Omental fat pad (tissue), 4 donors: ENCODE results near the gene SIRPA. TPM values are rescaled to one million over a fixed set of nuclear protein-coding genes. Genes with fewer than 3 reads are reported as not detected.

ENCODE experiments used
- ATAC-seq: fragments of 150-250 bp; one replicate; pipeline ENCODE4 v1.9.1; 2016; ENCODE audit warnings: mild to moderate bottlenecking, moderate library complexity; ENCODE audit not compliant: low FRiP score
- DNase-seq: peaks from one replicate; pipeline ENCODE4 v3.0.0-alpha.2; 2019; ENCODE audit warnings: low spot score
- total RNA-seq, 4 donors: library from RNA; depleted of rRNA; stranded (reverse); fragments of >200 nt; gene quantifications; one replicate each; pipeline ENCODE4 v1.1.0, GENCODE V29; 2016
- TF ChIP-seq, protein P1 (sequence below), 3 donors: fragments of 450-650 bp; IDR thresholded peaks; one replicate each; pipeline ENCODE4 v1.5.1; 2016 to 2017; ENCODE audit warnings: antibody characterized with exemption in 3 of 3, mild to moderate bottlenecking in 3 of 3, moderate library complexity in 2 of 3

SIRPA gene
- total RNA-seq, 4 donors from 2014 or later = 51.9 to 86.1 (median 77.0) TPM

GRCh38 chr20:1951436-1952115, 56.4 kb downstream of the SIRPA start:
- no peak for ATAC-seq
- TF ChIP-seq, protein P1, sequence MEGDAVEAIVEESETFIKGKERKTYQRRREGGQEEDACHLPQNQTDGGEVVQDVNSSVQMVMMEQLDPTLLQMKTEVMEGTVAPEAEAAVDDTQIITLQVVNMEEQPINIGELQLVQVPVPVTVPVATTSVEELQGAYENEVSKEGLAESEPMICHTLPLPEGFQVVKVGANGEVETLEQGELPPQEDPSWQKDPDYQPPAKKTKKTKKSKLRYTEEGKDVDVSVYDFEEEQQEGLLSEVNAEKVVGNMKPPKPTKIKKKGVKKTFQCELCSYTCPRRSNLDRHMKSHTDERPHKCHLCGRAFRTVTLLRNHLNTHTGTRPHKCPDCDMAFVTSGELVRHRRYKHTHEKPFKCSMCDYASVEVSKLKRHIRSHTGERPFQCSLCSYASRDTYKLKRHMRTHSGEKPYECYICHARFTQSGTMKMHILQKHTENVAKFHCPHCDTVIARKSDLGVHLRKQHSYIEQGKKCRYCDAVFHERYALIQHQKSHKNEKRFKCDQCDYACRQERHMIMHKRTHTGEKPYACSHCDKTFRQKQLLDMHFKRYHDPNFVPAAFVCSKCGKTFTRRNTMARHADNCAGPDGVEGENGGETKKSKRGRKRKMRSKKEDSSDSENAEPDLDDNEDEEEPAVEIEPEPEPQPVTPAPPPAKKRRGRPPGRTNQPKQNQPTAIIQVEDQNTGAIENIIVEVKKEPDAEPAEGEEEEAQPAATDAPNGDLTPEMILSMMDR (IDR thresholded peaks at IDR 0.05) = no peak
- no peak for DNase-seq

GRCh38 chr20:1952737-1953530, 57.7 kb downstream of the SIRPA start:
- TF ChIP-seq, protein P1 (IDR thresholded peaks at IDR 0.05) = no peak
- no peak for DNase-seq
- ATAC-seq = no peak

DNA sequence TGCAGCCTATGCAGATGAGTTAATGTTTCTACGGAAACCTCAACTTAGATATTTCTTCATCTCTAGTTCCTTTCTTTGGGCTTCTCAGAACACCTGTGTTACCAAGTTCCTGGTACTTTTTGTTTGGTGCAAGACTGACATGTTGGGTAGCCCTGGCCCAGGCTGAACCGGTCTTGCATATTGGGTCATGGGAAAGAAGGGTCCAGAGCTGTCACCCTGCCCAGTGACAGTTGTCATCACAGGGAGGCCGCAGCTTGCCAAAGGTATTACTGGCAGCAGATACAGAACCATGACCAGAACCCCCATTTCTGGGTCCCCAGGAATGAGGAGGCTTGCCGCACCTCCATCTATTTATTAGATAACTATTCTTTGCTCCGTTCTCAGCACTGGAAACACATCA, 58.4 kb downstream of the SIRPA start:
- no peak for ATAC-seq
- TF ChIP-seq, protein P1 (IDR thresholded peaks at IDR 0.05) = no peak
- DNase-seq = no peak

GRCh38 chr20:1955217-1955616, 60.0 kb downstream of the SIRPA start:
- DNase-seq (no peak), ATAC-seq (no peak)
- TF ChIP-seq, protein P1 (IDR thresholded peaks at IDR 0.05) = no peak

DNA sequence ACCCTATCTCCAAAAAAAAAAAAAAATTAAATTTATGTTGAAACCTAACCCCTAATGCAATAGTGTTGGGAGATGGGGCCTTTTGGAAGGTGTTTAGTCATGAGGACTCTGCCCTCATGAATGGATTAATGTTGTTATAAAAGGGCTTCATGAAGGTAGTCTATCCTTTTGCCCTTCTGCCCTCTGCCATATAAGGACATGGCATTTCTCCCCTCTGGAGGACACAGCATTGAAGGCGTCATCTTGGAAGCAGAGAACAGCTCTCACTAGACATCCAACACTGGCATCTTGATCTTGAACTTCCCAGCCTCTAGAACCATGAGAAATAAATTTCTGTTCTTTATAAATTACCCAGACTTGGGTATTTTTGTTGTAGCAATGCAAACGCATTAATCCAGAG, 63.2 kb downstream of the SIRPA start:
- no peak for DNase-seq
- TF ChIP-seq, protein P1 (IDR thresholded peaks at IDR 0.05) = no peak

GRCh38 chr20:1959156-1959555, 63.9 kb downstream of the SIRPA start:
- DNase-seq = no peak
- ATAC-seq = no peak
- TF ChIP-seq, protein P1 (IDR thresholded peaks at IDR 0.05) = no peak

More for the DNA sequence above, 63.2 kb downstream of the SIRPA start:
- ATAC-seq = no peak
